NK-92 treated with Interleukin-12 subunit alpha and Interleukin-12 subunit beta, amount 100 ng/mL, for 24 hours (cell line): ENCODE measurements around the gene MED15.

Experiments
- DNase-seq: peaks from one replicate; lab custom pipeline; 2025; lab: John Stamatoyannopoulos, UW

MED15 gene

DNA sequence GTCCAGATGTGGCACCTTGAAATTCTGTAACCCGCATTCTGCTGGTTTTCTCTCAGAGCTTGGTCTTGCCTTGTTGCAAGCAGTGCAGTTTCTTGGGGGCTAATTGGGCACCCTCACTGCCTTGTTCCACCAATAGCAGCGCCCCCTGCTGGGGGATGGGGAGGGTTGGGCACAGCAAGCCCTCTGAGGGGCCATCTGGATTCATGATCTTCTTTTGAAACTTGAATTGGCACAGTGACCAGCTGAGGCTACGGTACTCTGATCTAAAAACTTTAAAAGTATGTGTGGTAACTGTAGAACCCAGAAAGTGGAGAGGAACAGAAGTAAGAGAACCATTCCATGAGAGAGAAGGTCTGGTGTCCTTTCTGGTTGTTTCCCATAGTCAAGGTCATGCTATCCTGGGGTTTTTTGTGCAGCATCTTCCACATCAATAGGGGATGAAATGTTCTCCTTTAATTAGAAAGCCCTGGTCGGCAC lies 64.2 kb downstream of the MED15 start:
- DNase-seq = no peak

DNA sequence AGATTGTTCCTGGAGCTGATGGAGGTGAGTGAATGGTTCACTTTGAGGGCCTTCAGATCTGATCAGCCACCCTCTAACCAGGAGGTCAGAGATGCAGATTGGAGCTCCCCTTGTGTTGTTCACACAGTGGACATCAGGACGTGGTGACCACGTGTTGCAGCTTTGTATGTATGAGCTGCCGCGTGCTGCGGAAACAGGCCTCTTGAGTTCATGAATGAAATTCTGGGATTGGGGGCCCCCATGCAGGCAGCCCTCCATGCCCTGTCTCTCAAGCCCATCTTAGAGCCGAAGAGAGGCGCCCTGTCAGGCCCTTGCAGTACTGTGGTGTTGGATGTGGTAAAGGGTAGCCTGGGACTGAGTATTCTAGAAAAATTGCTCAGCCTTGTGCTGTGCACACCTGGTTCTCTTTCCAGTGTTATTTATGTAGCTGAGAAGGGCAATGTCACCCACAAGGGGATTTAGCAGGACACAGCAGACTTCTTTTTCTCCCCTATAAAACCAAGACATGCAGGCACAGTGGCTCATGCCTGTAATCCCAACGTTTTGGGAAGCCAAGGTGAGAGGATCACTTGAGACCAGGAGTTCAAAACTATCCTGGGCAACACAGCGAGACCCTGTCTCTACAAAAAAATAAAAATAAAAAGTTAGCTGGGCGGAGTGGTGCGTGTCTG lies 64.9 kb downstream of the MED15 start:
- DNase-seq = no peak

DNA sequence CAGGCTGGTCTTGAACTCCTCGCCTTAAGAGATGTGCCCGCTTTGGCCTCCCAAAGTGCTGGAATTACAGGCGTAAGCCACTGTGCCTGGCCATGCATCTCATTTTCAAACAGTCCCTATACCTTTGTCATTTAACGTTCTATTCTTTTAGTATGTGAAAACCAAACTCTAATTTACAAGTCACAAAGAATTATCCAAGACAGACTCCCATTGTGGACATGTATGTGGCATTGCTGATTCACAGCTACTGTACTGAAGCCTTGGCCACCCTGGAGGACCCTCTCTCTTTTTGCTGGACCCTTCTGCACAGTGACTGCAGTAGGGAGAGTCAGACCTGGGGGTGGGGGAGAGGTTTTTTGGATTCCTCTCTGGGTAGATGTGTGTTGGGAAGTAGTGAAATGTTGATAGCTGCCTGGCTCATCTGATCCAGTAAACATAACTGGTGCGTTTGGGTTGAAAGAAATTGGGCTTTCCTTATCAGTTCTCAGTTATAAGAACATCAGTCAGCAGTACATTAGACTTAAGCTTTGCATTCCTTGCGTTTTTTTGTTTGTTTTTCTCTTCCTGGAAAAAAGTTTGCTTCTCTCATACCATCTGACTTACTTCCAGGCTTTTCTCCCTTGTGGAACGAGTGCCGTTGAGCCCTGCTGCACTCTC lies 65.9 kb downstream of the MED15 start:
- DNase-seq = no peak

GRCh38 chr22:20573833-20574615 lies 66.6 kb downstream of the MED15 start:
- no peak for DNase-seq

DNA sequence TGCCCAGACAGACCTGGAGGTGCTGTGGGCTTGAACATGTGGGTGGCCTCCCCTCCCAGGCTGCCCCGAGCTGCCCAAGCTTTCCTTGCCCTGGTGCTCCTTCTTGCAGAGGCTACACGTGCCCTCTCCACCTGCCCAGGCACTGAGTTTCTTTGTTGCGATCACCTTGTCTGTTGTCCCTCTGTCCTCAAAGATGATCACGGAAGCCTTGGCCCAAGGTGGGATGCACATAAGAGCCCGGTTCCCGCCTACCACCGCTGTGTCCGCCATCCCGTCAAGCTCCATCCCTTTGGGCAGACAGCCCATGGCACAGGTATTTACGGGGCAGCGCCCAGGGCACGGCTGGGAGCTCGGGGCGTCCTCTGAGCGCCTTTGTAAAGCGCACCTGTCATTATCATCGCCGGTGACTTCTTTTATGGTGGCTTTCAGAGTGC lies 67.5 kb downstream of the MED15 start:
- DNase-seq = no peak

DNA sequence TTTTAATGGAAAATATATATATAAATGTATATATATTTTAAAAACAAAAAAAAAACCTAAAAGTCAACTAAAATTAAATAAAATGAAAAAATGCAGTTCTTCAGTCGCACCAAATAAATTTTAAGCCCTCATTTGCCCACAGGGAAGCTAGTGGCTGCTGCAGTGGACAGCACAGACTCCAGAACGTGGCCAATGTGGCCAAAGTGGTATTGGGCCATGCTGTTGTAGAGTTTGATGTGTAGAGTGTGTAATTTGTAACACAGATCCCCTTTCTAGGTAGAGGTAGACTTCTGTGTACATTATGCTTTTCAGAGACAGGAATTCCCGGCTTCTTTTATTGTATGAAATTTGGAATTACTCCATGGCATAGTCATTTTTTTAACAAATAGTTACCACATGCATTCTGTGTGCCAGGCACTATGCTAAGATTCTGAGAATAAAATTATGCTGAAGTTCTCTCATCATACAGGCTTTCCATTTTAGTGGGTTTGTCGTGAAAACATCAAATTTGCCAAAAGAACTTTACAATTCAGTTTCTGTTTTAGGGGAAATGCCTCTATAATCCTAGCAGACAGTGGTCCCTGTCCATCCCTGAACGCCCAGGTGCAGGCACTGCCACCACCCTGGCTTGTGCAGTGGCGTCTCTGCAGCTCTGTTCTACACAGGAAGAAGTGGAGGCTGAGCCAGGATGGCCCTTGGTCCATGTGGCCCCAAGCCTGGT lies 68.5 kb downstream of the MED15 start:
- no peak for DNase-seq

DNA sequence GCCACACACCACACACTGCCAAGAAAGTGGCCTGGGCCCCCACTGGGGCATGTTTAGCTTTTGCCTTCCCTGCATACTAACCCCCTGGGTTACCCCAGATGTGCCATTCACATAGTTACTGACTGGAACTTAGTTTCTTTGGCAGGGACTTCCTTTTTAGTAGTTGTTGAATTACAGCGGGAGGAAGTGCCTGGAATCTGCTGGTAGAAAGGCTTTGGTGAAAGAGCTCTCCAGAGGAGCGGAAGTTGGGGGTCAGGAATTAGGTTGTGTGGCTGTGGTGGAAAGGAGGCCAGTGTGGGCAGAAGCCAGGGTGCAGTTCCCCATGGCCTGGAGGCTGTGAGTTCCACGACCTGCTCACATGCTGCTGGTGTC lies 69.0 kb downstream of the MED15 start:
- no peak for DNase-seq

GRCh38 chr22:20577045-20577444 lies 69.6 kb downstream of the MED15 start:
- no peak for DNase-seq

DNA sequence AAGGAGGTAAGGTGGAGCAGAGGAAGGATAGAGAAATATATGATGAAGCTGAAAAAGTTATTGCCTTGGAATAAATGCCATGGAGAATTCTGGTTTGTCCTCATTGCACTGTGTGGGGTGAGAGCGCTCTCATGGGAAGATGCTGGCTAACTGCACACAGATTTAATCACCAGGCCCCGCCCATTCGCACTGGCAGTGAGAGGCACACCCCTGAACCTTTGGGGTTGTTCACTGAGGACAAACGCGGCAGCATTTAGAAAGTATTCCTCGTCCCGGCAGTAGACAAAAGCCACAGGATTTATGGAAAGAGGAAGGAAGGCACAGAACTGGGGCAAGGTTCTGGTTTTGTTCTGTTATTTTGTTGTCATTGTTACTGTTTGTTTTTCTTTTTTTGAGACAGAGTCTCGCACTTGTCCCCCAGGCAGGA lies 70.2 kb downstream of the MED15 start:
- no peak for DNase-seq

DNA sequence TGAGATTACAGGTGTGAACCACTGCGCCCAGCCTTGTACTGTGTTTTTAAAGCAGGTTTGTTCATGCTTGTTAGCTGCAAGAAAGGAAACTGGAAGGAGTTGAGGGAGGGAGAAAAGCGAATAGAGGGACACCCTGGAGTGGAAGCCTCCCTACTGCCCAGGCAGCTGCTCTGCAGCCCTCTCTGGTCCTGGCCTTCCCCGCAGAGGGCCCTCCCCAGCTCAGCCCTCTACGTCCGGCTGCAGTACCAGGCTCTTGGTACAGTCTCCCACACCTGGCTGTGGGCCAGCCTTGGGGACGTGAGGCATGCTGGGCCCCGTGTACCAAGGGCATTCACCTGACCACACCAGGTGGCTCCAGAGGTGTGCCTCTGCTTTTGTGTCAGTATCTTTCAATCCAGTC lies 70.8 kb downstream of the MED15 start:
- no peak for DNase-seq

- no peak for DNase-seq
These were observed 71.3 kb downstream of the MED15 start for GRCh38 chr22:20578707-20579106.

- DNase-seq = no peak
These were observed 72.1 kb downstream of the MED15 start for GRCh38 chr22:20579273-20580120.

GRCh38 chr22:20580179-20580578 lies 72.8 kb downstream of the MED15 start:
- DNase-seq = no peak

DNA sequence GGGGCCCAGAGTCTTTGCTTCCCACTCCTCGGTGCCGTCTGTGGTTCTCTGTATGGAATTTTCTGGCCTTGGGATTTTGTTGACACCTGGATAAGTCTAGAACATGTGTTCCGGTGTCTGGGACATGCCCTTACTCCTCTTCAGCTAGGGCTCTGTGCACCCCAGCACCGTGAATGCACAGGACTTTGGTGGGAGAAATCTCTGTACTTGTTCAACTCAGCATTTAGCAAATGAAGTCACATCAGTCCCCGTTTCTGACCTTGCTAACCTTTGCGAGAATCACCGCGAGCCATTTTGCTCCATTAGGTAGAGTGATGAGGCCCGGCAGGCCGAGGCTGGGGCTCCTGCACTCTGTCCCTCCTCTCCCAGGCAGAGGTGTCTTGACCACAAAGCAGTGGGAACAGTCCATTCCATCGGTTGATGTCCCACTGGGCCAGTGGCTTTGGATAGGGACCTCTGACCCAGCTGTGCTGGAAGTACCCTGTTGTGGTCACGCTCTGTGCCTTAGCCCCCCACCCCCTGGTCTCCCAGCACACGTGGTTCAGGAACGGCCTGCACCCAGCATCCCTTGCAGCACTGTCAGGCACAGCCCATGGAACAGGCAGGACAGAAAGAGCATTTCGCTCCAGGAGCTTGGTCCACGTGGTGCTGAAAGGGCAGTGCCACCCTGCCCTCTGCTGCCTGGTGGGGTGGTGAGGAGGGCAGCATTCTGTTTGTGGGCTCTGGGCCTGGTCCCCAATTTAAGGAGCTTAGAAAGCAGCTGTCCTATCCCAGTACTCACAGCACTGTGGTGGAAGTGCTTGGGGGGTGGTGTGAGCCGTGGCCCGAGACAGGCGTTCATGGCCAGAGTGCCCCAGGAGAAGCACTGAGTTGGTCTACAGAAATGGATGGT lies 73.4 kb downstream of the MED15 start:
- no peak for DNase-seq

GRCh38 chr22:20581503-20582170 lies 74.2 kb downstream of the MED15 start:
- no peak for DNase-seq

GRCh38 chr22:20582171-20582511 lies 74.7 kb downstream of the MED15 start:
- DNase-seq = no peak

GRCh38 chr22:20582520-20583361 lies 75.3 kb downstream of the MED15 start:
- DNase-seq = no peak

DNA sequence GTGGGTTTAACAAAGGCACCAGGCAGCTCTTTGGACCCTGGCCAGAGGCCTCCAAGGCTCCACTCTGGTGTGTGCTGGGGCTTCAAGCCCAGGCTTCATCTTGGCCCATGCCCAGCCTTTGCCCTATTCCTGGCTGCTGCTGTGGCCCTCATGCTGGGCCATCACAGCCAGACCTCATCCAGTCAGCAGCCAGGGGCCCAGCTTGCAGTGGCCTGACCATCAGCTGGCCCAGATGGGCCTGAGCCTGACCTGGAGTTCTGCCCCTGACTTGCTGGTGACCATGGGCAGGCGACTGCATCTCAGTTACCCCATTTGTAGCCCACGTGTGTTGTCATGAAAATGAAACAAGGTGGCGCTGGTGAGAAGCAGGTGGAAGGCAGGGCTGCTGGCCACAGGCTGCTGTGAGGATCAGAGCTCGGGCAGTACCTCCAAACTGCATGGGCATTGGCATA lies 76.1 kb downstream of the MED15 start:
- no peak for DNase-seq
